CD1c-positive myeloid dendritic cell (primary cell): ENCODE measurements around the gene MFF.
"Not testable (repeated sequence)": the region's sequence is repeated elsewhere in the genome, so short reads cannot be mapped to it uniquely, and the experiment has no call there.

Experiments
- DNase-seq: peaks from one replicate; pipeline ENCODE4 v3.0.0-alpha.2; 2016; ENCODE audit errors: extremely low spot score

Gene MFF

DNA sequence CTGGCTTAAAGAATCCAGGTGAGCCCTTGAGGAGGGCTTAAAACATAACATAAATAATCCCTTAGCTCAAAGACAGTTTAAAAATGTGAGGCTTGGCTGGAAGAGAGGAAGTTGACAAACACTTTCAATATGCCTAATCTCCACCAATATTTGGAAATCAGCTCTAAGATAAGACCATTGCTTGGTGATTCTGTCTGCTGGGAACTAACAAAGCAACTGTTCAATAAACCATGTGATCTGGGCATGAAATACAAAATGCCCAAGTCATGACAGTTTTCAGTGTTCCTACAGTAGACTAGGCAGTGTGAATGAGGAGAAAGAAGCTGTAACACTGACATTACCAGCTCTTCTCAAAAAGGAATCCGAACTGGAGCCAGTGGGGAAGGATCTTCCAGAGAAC lies 10.7 kb downstream of the MFF start:
- DNase-seq: peak; percentile 15

DNA sequence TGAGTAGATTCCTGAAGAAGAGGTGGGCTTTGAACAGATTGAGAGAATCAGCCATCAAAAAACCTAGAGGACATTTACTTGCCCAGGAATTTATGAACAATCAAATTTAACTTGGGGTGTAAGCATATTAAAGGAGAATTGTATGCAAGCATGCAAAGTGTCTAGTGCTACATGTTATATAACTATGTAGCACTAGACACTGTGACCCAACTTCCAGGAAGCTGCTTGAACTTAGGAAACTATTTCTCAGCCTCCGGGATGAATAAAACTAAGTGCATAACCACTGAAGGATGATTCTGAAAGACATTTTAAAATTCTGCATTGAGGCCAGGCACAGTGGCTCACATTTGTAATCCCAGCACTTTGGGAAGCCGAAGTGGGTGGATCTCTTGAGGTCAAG lies 12.4 kb downstream of the MFF start:
- DNase-seq: no peak

DNA sequence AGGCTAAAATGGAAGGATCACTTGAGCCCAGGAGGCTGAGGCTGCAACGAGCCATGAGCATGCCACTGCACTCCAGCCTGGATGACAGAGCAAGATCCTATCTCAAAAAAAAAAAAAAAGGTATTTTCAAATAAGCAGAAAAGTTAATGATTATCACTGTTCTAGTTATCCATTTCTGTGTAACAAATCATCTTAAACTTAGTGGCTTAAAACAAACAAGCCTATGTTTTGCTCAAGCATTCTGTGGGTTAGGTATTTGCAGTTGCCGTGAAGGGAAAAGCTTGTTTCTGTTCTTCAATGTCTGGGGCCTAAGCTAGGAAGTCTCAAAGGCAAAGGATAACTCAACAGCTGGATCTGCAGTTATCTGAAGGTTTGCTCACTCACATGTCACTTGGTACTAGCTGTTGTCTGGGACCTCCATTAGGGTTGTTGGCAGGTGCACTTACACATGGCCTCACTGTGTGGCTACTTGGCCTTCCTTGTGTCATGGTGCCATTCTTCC lies 14.1 kb downstream of the MFF start:
- DNase-seq: no peak

DNA sequence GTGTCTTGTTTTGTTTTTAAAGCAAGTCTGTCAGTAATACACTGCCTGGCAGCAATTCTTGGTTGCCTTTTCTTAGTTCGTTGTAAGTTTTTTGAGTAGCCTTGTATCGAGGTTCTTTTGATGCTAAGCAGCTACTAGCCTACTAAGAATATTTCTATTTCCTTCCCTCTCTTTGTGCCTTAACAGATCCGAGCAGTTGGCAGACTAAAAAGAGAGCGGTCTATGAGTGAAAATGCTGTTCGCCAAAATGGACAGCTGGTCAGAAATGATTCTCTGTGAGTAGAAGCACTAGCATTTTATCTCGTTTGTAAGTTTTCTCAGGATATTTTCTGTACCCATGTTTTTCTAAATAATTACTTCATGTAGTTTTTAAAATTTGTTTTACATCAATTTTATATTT lies 15.1 kb downstream of the MFF start:
- no peak for DNase-seq

GRCh38 chr2:227341553-227341952 lies 16.5 kb downstream of the MFF start:
- DNase-seq: no peak

- DNase-seq: no peak
Measured at GRCh38 chr2:227344231-227344630, 19.2 kb downstream of the MFF start.

DNA sequence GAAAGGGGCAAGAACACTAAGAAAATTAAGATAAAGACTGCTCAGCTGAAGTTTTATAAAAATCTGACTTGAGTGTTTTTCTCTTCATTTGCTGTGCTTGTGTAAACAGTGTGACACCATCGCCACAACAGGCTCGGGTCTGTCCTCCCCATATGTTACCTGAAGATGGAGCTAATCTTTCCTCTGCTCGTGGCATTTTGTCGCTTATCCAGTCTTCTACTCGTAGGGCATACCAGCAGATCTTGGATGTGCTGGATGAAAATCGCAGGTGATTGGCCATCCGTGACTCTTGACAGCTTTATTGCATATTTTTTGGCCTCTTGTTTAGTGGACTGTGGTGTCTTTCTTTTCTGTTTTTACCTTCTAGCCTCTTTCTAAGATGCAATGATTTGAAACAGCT lies 22.1 kb downstream of the MFF start:
- DNase-seq: no peak

DNA sequence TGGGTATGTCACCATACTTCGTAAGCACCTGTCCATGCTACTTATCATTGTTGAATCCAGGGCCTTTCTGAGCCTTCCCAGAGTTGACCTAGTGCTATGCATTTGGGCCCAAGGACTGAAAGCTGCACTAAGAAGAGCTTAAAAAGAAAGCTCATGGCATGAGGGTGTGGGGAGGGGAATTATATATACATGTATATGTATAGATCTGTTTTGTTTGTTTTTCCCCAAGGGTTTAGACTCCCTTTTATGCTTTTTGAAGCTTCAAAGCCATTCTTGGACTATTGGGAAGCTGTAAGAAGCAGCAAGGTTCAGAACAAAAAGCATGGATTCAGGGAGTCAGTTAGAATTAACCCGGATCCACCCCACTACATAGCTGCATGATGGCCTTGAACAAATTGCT lies 23.3 kb downstream of the MFF start:
- no peak for DNase-seq

DNA sequence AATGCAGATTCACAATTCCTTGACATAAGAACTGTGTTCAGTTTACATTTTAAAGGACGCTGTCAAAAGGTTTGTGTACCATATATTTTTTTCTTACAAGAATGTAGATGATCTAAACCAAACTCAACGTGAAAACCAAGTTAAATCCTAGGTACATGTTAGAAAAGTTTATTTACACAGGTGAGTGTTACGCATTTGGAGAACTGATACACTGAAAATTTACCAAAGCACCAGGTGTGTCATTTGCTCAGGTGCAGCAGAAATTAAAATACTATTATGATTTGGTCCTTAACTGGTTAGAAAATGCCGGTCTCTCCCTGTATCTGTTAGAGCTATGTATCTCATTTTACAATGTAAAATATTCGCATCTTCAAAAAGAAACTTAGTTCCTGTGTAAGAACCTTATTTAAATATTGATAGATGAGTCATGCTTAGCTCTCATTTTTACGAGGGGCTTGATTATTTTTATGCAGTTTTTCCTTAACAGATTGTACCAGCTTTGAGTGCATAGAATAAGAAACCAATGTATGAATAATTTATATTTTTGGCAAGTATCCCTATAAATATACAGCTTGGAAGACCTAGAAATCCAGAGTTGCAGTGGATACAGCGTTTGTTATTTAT lies 25.1 kb downstream of the MFF start:
- no peak for DNase-seq

DNA sequence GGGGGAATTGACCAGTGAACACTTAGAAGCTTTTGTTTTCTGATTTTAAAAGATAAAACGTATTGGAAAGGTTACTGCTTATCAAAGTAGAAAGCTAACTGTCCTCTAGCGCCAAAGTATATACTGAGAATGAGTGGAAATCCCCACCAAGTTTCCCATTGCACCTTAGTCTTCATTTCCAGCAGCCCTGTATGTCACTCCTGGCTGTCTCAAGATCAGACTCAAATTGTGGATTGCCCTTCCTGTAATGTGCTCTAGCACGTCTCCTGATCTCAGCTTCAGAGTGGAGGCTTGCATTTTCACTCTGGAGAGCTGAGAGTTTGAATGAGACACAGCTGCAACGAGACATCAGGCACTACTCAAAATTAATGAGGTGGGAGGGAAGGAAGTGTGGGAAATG lies 26.6 kb downstream of the MFF start:
- no peak for DNase-seq

- DNase-seq: no peak
Measured at GRCh38 chr2:227360351-227360750, 35.3 kb downstream of the MFF start.

- DNase-seq: peak; percentile 43
Measured at GRCh38 chr2:227363756-227364155, 38.7 kb downstream of the MFF start.

- not testable (repeated sequence) for DNase-seq
Measured at GRCh38 chr2:227364585-227365263, 39.7 kb downstream of the MFF start.

- no peak for DNase-seq
Measured at GRCh38 chr2:227365833-227366232, 40.8 kb downstream of the MFF start.

GRCh38 chr2:227366769-227367426 lies 41.8 kb downstream of the MFF start:
- peak; percentile 21 for DNase-seq

- DNase-seq: no peak
Measured at GRCh38 chr2:227367427-227367795, 42.4 kb downstream of the MFF start.

GRCh38 chr2:227368574-227368973 lies 43.5 kb downstream of the MFF start:
- DNase-seq: peak; percentile 48

DNA sequence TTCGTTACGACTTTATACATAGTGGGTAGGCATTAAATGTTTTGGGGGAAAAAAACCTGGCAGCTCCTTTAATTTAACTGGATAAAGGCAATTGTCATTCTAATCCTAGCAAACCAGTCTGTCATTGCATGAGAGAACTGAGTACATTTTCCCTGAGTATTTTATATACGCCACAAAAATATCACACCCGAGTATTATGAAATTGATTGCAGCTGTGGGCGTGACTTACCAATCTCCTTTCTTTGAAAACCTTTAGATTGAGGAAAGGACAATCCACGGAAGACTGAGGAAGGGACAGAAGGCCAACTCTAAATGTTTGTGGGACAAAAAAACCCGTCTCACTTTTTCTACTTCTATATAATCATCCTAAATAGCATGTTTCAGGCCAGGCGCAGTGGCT lies 45.0 kb downstream of the MFF start:
- peak; percentile 53 for DNase-seq

DNA sequence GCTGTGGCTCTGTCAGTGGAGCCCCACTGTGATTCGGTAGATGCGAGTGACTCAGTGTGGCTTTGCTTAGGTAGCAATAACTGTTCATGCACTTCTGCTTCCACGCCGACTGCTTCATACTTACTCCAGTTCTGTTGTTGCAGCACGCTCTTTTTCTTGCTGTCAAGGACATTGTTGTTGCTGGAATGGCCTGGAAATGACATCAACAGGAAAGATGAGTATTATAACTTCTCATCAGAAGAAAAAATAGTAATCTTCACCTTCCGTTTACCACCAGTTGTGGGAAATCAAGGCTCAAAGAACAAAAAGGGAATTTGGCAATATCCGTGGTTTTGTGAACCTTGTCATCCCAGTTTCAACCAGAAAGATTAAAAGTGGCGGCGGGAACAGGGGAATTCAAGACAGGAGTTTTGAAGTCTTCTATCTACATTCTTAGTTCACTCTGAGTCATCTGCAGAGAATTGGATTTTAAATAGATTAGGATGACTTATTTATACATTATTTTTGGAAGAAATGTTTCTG lies 45.8 kb downstream of the MFF start:
- DNase-seq: peak; percentile 84

DNA sequence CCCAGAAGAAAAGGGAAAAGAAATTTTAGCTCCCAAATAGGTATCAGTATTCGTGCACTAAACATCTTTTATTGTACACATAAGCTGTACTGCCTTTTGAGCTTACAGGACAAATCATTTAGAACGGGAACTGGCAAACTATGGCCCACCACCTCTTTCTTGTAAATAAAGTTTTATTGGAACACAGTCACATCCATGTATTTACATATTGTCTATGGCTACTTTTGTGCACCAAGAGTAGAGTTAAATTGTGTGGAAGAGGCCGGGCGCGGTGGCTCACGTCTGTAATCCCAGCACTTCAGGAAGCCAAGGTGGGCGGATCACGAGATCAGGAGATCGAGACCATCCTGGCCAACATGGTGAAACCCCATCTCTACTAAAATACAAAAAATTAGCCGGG lies 48.3 kb downstream of the MFF start:
- no peak for DNase-seq

- DNase-seq: no peak
Measured at GRCh38 chr2:227374158-227374557, 49.1 kb downstream of the MFF start.

- DNase-seq: no peak
Measured at GRCh38 chr2:227376656-227377396, 51.8 kb downstream of the MFF start.
